Stimulated activated CD4-positive, alpha-beta T cell treated with anti-CD3 and anti-CD28 coated beads, Interleukin-1b, Interleukin-23, amount 100 ng/mL, for 4 hours (primary cell): Measurements from ENCODE around the gene HLCS.

Experiments used
- DNase-seq, 2 donors: peaks; one replicate each; pipeline ENCODE4 v3.0.0-alpha.2; 2020; ENCODE audit warnings: low read depth in 2 of 2

The HLCS gene

GRCh38 chr21:36780861-36781260, 185.6 kb downstream of the HLCS start:
- no peak for DNase-seq

GRCh38 chr21:36776981-36777617, 189.4 kb downstream of the HLCS start:
- DNase-seq: no peak

DNA sequence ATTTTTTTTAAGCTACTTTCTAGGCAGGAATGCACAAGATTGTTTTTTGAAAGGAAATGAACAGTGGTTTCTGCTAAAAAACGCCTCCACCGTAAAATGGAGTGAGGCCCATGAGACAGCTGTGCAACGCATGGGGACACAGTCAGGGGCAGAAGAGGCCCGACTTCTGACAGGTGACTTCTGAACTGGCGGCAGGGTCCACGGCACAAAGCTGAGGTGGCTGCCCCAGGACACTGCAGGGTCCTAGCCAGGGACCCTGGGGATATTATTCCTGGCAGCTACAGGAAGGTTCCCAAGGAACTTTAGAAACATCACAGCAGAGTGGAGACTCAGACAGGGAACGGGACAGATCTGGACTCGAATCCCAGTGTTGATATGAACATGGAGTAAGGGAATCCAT, 192.5 kb downstream of the HLCS start:
- DNase-seq: no peak

DNA sequence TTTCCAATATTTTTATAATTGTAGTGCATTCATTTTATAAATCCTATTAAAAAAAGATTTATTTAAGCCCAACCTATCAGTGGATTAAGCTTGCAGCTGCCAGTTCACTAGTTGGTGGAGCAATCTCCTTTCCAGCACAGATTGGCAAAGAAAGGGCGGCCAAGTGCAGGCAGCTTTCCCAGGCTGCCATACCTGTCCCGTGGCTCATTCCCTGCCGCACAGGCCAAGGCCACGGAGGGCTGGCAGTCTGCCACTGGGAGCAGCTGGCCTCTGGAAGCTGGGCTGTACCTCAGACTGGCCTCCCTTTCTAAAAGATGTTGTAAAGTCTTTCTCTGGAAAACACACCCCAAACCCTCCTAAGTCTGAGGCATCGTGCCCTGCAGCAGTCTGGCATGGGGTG, 193.4 kb downstream of the HLCS start:
- no peak for DNase-seq

DNA sequence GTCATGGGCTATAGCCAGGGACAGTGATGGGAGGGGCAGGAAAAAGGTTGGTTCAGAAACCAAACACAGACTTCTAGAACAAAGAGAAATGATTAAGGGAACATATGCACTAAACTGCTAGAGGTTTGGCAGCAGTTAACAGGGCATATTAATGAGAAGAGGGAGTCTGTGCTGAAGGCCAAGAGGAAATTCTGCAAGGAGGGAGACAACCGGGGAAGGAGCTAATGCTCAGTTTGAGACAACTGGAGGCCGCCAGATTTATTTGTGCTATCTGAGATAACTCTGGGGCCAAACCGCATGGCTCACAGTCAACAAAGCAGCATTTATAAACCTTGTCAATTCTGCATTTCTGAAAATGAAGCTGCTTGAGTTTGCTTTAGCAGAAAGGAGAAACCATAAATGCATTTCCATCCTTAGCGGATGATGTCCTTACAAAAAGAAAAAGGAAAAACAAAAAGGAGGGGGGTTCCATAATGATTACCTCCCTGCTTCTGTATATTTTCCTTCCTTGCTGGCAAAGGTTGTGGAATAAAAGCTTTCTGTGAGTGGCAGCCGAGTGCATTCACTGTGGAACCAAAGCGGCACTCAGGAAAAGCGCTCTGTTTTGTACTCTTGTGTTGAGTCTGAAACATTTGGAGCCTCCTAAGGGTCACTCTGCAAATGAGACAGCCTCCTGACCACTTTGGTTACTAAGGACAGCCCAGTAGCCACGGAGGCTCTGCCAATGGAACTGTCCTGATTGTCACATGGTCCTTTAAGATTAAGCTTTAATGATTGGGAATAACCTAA, 197.2 kb downstream of the HLCS start:
- DNase-seq: no peak

- DNase-seq: no peak
These were observed 198.0 kb downstream of the HLCS start for GRCh38 chr21:36768496-36768895.

DNA sequence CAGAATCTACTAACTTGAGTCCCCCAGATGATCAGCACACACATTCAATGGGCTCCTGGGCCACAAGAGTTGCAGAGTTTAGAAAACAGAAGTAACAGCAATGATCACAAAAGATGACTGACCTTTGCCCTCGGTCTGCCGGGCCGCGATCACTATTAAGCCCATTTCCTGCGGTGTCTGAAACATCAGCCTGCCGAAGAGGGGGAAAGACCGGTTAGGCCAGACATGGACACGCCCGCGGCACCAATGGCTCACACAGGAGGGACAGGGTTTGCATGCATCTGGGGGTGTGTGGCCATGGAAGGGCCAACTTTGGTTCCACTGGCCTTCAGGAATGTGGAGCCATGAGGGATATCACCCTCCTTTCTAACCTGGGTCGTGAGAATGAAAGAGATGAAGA, 199.4 kb downstream of the HLCS start:
- no peak for DNase-seq

GRCh38 chr21:36766511-36766910, 200.0 kb downstream of the HLCS start:
- DNase-seq: no peak

DNA sequence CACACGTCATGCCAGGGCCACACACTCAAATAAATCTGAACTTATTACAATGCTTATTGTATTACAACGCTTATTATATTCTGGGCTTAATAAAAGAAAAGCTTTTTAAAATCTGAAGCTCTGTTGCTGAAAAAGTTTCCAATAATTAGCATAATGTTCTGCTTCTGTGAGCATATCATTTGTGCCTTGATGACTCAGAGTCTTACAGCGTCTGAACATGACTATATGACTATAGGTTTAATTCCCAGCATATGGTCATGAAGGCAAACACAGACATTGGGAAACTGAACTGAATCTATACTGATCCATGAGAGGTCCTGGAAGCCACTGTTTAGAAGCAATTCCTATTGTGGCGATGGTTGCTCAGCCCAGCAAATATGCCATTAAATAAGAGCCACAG, 201.2 kb downstream of the HLCS start:
- no peak for DNase-seq

GRCh38 chr21:36763305-36763704, 203.2 kb downstream of the HLCS start:
- no peak for DNase-seq

GRCh38 chr21:36762642-36763041, 203.8 kb downstream of the HLCS start:
- DNase-seq: no peak

GRCh38 chr21:36761685-36762084, 204.8 kb downstream of the HLCS start:
- DNase-seq: no peak

GRCh38 chr21:36759348-36760083, 207.0 kb downstream of the HLCS start:
- DNase-seq: no peak

DNA sequence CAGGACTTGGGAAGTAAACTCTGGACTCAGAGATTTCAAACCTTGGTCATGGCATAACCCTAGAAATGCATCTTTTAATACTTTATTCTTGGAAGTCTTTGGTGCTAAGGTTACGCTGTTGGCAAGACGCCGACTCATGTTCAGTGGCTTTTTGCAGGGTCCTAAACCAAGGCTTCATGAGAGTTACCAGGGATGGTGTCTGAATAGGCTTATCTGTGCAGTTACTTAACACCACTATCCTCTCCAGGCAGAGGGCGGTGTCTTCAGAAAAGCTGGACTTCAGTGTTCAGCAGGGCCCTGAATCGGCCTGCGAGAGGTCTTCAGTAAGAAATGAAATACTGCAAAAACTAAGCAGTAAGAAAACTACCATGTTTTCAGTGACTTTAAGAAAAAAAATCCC, 209.3 kb downstream of the HLCS start:
- no peak for DNase-seq

GRCh38 chr21:36756527-36756926, 209.9 kb downstream of the HLCS start:
- no peak for DNase-seq

DNA sequence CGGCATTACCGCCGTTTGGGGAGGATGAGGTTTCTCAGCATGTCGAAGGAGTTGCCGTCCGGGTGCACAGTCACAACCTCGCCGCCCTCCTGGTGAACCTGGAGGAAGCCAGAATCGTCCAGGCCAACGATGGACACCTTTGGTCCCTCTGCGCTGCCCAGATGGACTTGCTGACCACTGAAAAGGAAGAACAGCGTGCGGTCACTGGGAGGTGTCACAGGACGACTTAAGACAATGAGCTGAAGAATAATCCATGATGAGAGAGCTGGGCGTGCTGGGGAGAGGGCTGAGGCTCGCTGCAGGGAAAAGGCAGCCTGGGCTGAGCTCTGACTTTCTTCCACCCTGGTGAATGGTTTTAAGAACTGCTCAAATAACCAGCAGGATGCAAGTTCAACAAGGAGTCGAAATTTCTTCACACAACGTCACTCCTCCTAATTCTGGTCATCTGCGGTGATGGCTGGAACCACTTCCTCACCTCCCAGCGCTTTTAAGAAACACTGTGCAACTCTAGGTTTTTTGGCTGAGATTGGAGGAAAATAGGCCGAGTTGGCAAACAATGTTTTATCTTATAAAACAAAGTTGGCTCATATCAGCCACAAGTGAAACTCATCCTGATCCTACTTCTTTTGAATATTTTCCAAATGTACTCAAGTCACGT, 212.1 kb downstream of the HLCS start:
- DNase-seq: no peak

- DNase-seq: no peak
These were observed 212.9 kb downstream of the HLCS start for GRCh38 chr21:36753556-36753955.

GRCh38 chr21:36751383-36751782, 215.1 kb downstream of the HLCS start:
- no peak for DNase-seq

DNA sequence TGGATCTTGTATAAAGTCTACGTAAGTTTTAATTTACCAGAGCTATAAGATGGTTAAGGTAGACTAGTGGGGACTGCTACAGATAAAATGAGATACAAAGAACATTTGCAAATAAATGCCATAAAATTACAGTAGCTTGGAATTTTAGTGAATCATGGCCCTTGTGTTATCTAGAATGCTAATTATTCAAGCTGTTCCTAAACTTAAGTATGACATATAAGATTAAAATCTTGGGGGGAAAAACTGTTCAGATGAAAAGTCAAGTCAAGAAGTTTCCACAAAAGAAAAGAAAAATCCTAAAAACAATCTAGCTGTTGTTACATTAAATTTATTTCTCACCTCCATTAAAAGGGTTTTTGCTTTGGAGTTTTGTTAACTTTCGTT, 215.9 kb downstream of the HLCS start:
- no peak for DNase-seq

GRCh38 chr21:36749935-36750575, 216.4 kb downstream of the HLCS start:
- no peak for DNase-seq

DNA sequence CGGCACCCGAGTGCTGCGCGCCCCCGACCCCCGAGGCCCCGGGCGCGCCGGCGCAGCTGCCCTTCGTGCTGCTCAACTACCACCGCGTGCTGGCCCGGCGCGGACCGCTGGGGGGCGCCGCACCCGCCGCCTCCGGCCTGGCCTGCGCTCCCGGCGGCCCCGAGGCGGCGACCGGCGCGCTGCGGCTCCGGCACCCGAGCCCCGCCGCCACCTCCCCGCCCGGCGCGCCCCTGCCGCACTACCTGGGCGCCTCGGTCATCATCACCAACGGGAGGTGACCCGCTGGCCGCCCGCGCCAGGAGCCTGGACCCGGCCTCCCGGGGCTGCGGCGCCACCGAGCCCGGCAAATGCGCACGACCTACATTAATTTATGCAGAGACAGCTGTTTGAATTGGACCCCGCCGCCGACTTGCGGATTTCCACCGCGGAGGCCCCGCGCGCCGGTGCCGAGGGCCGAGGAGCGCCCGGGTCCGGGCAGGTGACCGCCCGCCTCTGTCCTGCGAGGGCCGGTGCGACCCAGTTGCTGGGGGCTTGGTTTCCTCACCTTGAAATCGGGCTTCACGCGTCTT, 218.6 kb downstream of the HLCS start:
- DNase-seq: peak in 1 of 2 donors; percentile 27
